CD1c-positive myeloid dendritic cell (primary cell): ENCODE measurements around the gene CCPG1.

Experiments
- DNase-seq: peaks from one replicate; pipeline ENCODE4 v3.0.0-alpha.2; 2016; ENCODE audit errors: extremely low spot score

Gene CCPG1

DNA sequence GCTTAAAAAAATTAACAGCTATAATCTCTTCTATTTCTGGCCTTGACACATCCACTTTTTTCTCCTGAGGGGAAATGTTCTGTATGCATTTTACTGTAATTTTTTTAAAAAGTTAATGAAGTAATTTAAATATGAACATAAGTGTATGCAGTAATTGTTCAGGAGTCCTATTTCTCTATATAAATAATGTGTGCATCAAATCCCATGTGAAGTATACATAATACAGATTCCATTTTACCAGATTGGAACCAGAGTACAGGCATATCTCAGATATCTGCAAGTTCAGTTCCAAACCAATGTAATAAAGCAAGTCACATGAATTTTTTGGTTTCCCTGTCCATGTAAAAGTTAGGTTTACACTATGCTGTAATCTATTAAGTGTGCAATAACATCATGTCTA lies 26.6 kb downstream of the CCPG1 start:
- no peak for DNase-seq

DNA sequence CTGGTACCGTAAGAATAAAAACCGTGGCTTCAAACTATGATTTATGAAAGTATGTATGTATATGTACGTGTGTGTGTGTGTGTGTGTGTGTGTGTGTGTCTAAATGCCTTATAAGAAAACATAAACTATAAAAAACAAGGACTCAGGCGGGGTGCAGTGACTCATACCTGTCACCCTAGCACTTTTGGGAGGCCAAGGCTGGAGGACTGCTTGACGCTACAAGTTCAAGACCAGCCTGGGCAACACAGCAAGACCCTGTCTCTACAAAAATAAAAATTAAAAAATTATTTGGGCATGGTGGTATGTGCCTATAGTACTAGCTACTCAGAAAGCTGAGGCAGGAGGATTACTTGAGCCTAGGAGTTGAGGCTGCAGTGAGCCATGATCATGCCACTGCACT lies 29.1 kb downstream of the CCPG1 start:
- no peak for DNase-seq

DNA sequence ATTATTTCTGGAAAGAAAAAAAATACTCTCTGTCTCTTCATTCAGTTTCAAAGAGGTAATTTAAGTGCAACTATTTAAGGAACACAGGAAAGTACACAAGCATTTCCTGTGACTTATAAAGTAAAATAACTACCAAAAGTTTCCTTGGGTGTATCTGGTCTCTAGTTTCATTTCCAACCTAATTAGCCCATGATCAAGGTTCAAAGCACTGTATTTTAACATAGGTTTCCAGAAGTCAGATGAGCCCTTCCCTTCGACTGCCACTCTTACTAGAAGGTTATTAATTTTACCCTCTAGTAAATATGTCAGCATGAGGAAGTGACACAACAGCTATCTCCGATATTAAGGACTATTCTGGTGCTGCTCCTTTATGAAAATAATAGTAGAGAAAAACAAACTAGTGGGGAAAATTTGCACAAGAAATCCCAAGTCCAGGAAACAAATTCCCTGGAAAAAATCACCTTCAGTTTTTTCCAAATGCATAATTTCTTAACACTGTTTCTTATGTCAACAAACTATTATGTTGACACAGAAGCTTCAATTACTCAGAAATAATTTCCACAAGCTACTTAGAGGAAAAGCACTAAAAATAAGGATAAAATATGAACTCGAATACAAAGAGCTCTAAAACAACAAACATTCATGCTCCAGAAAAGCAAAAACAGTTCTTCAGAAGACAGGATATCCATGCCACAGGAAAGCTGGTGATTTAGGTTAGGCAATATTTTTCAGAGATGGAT lies 35.3 kb downstream of the CCPG1 start:
- DNase-seq: no peak

DNA sequence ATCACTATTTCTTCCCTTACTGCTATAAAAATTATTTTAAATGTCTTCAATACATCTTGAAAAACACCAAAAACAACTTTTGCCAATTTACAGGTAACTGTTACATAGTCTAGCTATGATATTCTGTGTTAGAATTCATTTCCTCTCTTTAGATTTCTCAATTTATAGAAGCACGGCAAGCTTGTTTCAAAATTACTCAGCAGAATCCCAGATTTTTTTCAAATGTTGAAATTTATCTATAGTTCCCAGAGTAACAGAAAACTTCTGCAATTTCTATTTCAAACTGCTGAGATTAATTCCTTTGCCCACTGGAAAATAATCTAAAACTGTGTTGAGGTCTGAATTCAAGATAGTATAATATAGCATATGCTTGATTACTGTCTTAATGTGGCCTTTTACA lies 41.2 kb downstream of the CCPG1 start:
- peak; percentile 53 for DNase-seq

DNA sequence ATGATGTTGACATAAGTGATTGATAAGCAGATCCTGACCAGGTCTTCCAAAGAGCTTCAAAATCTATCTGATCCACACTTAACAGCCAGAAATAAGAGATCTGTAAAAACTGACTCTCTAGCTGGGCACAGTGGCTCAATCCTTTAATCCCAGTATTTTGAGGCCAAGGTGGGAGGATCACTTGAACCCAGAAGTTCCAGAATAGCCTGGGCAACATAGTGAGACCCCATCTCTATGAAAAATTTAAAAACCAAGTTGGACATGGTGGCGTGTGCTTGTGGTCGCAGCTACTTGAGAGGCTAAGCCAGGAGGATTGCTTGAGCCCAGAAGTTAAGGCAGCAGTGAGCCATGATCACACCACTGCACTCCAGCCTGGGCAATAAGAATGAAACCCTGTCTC lies 45.5 kb downstream of the CCPG1 start:
- DNase-seq: no peak

DNA sequence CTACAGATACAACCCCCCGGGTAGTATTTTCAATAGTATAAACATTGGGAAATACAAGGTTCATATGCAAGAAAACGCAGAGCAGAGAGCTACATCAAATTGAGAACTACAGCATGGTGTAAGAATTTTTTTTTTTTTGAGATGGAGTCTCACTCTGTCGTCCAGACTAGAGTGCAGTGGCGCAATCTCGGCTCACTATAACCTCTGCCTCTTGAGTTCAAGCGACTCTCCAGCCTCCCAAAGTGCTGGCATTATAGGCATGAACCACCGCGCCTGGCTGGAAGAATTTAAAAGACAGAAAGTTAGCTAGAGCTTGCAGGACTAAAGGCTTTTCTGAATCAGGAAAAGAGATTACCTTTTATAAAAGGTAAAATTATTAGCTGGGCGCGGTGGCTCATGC lies 47.1 kb downstream of the CCPG1 start:
- no peak for DNase-seq

DNA sequence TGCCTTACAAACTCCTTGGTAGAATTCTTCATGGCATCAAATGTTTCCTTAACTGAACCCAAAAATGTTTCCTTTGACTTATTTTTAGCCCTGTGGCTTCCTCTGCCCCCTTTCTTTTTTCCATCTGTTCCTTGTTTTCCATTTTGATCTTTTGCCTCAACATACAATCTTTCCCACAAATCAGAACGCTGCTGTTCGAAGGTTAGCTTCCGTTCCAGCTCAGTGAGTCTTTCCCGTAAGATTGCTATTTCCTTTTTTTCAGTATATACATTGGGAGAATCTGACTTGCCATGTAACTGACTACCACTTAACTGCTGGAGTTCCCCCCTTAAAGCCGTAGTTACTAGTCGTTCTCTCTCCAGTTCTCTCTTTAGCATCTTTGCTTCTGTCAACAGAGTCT lies 47.9 kb downstream of the CCPG1 start:
- DNase-seq: no peak

DNA sequence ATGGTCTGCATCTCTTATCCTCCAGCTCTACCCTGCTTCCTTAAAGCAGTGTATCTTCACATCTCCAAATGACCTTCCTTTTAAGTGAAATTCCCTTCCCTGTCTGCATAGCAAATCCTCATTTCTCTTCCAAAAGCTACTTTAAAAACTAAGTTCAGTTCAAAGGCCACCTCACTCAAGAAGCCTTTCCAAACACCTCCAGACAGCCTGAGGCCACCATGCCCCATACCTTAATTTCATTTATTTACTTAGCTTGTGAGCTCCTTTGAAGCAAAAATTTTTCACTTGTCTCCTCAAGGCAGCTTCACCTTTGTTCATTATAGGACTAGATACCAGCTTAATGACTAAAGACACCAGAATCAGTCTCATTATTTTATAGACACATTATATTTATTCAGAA lies 49.7 kb downstream of the CCPG1 start:
- DNase-seq: no peak

DNA sequence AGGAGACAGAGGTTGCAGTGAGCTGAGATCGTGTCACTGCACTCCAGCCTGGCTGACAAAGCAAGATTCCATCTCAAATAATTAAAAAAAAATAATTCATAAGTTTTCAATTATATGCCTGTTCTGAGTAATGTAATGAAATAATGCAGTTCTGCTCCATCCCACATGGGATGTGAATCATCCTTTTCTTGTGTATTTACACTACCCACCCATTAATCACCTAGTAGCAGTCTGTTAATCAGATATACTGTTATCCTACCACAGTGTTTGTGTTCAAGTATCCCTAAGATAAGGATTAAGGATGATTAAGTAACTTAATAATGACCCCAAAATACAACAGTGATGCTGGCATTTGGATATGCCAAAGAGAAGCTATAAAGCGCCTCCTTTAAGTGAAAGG lies 50.4 kb downstream of the CCPG1 start:
- no peak for DNase-seq

DNA sequence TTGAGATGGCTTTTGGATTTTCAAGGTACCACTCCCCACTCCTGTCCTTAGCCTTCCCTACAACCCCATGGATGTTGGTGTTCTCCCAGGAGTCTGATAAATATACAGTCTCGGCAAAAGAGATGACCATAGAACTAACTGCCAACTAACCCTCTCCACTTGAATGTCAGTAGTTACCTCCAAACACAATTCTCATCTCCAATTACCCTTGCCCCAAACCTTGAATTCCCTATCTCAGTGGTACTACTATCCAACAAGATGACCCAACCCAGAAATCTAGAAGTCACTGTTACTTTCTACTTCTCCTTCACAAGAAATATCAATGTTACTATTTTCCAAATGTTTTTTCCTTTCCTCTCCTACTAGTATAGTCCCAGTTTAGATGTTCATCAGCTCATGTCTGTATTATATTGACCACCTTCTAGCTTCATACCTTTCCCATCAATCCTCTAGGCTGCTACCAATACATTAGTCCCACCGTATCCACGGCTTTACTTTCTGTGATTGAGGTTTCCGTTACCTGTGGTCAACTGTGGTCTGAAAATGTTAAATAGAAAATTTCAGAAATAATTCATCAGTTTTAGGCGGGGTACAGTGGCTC lies 51.1 kb downstream of the CCPG1 start:
- no peak for DNase-seq

DNA sequence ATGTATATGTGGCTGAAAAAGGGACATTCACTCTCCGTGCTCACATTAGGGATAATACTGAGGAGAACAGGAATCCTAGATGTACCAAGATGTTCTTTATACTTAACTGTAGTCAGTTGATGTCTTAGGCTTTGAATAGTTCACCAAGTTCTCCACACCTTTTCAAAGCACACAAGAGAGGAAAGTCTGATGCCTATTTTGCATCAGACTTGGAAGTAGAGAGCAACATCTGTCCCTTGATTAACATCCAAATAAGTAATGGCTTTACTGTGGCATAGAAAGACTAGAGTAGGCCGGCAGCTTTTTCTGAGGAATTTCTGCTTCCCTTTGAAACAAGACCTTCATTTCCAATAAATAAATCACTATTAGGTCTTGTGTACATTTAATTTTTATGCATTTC lies 55.1 kb downstream of the CCPG1 start:
- DNase-seq: no peak

DNA sequence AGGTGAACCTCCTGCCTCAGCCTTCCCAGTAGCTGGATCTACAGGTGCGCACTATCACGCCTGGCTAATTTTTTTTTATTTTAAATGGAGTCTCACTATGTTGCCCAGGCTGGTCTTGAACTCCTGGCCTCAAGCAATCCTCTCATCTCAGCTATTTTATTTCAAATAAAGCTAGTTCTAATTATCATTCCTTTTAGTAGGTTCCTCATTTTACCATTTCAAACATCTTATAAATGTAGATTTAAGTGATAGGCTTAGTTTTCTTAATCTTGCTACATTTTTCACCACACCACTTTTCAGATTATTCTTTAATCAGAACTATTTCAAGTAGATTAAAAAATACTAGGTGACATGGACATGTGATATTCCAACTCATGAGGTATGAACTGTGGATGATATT lies 58.9 kb downstream of the CCPG1 start:
- DNase-seq: no peak

DNA sequence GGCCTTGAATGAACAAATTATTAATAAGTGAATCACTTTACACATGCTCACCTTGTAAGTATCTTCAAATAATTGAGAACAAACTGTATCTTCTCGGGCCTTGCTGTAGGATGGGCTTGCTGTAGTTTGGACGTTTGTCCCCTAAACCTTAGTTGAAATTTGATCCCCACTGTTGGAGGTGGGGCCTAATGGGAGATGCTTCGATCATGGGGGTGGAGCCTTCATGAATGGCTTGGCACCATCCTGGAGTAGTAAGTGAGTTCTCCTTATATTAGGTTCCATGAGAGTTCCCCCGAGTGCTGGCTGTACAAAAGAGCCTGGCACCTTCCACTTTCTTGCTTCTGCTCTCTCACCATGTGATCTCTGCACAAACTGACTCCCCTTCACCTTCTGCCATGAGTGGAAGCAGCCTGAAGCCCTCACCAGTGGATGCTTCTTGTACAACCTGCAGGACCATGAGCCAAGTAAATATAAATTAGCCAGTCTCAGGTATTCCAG lies 59.8 kb downstream of the CCPG1 start:
- no peak for DNase-seq

DNA sequence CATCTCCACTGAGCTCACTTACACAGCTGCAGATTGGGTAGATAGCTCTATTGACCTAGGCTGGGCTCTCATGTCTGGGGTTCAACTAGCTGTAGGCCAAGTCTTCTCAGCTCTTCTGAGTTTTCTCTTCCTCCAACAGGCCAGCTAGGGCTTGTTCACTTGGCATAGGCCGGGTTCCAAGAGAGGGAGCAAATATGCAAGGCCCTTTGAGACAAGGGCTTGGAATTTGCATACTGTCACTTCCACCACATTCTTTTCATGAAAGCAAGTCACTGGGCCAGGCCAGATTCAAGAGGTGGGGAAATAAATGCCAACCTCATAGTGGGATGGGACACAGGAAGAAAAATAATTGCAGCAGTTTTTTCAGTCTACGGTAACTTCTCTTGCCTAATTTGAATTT lies 64.0 kb downstream of the CCPG1 start:
- no peak for DNase-seq

DNA sequence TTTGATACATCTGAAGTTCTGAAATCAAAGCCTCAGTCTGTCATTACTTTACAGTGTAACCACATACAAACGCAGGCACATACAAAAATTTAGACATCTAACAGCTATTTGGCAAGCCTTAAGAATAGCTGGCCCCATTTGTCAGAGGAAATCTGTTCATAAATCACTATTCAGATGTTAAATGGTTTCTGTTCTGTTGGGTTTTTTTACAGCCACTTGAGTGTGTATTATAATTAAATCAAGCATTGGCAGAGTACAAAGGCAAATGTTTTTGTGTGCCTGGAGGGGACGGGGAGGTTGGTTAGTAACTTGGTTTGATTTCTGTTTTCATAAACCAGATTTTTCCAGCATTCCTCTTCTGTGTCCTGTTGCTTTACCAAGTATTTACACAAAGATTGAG lies 65.0 kb downstream of the CCPG1 start:
- no peak for DNase-seq

DNA sequence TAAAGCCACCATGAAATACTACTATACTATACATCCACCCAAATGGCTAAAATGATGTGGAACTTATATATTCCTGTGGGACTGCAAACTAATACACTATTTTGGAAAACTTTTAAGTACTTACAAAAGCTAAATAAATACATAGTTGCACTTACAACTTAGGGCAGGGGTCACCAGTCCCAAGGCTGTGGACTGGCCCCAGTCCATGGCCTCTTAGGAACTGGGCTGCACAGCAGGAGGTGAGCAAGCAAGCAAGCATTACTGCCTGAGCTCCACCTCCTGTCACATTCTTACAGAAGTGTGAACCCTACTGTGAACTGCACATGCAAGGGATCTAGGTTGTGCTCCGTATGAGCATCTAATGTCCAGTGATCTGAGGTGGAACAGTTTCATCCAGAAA lies 71.0 kb downstream of the CCPG1 start:
- no peak for DNase-seq

DNA sequence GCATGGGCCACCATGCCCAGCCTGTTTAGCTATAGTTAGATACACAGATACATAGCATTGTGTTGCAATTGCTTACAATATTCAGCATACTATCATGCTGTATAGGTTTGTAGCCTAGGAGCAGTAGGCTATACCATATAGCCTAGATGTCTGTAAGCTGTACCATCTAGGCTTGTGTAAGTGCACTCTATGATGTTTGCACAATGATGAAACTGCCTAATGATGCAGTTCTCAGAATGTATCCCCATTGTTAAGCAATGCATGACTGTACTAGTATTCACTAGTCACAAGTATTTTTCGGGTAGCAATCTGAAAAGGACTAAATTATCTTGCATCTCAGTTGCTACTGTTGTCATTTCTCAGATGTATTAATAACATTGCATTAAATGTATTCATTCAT lies 73.2 kb downstream of the CCPG1 start:
- DNase-seq: no peak

DNA sequence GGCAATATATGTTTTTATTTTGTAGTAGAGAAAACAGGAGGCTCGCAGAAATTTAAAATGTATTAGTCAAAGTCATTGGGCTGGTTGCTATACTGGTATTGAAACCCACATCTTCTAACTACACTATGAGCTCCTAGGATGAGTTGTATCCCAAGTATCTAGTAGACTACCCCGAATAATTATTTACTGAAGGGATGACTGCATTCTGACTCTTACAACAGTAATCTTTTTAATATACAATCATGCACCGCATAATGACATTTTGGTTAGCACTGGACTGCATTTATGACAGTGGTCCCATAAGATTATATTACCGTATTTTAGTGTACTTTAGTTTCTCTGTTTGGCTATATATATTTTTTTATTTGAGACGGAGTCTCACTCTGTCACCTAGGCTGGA lies 73.8 kb downstream of the CCPG1 start:
- no peak for DNase-seq

DNA sequence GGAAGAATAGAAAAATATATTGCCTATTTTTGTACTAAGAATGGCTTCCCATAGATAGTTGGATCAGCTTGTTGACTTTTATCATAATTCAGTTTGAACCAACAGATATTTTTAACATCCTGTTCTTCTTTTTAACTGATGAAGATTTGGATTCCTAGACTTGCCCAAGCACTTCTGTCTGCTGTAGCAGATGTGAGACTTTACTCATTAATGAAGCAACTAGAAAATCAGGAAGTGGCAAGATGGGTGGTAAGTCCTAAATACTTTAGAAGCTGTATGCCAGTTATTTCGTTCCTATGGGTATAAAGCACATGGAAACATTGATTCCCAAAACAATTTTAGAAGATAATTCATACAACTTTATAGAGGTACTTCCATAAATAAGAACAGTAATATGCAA lies 80.8 kb downstream of the CCPG1 start:
- DNase-seq: peak; percentile 51

DNA sequence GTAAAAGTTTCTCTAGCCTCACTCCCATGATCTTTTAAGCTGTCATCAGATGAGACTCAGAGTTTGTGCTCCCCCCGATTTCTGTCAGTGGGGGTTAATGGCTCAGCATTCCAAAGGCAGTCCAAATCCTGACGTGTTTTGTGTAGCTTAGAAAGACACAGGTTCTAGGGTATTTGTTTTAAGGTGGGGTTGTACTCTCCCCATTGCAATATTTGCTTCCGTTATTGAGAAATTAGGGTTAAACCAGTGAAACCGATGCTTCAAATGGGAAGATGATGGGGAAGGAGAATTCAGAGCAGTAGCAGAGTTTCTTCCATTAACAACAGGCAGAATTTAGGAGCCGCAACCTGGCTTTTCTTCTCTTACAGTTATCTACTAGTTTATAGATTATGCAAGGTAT lies 85.7 kb downstream of the CCPG1 start:
- no peak for DNase-seq

DNA sequence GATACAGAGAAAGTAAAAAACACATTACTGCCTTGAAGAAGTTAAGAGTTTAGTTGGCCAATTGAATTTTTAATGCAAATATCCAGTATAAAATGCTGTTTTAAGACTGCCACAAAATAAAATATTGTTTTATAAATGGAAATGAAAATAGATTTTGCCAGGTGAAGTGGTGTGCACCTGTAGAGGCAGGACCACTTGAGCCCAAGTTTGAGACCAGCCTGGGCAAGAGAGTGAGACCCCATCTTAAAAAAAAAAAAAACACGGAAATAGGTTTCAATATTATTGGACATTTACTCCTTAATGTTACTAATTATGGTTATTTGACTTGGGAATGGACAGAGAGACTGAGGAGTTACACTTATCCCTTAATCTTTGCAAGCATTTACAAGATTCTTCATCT lies 87.2 kb downstream of the CCPG1 start:
- DNase-seq: no peak

DNA sequence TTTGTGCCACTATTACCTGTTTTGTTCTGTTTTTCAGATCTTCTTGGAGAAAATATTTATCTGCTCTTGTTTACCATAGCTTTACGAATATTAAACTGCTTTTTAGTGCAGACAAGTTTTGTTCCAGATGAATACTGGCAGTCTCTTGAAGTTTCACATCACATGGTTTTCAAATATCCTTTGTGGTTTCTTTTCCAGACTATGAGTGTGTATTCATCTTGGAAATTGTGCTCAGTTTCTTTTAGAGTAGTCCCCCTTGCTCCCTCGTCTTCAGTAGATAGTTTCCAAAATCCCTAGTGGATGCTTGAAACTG lies 88.0 kb downstream of the CCPG1 start:
- DNase-seq: no peak

DNA sequence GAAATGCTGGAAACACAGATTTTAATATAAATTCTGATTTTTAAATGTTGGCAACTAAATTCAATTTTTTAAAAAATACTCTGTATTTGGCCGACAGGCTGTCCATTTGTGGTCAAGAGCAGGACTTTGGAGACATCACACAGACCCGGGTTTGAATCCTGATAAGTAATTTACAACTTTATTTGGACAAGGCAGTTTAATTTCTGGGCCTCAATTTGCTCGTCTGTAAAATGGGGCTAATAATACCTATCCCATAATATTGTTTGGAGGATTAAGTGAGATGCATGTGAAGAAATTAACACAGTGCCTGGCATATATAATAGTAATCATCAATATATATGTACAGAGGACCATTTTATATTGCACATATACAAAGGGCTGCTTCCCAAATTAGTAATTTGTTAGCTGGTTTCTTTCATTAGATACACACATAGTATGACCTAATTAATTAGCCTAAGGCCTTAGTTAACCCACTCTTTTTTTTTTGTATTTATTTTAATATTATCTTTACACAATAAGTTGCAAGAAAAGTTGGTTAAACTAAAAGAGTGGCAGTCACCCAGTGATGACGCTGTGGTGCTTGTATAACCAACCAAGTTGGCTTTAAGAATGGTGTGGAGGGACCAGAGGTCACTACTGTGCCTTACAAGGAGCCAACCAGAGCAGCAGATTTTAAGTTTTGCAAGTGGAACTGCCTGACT lies 88.5 kb downstream of the CCPG1 start:
- no peak for DNase-seq
